H9 (cell line): Measurements from ENCODE around the gene MYOCD. TPM values are rescaled to one million over a fixed set of nuclear protein-coding genes. Genes with fewer than 3 reads are reported as not detected.

ENCODE experiments used
- DNase-seq: peaks from one replicate; pipeline ENCODE4 v3.0.0-alpha.2; 2017
- H2AFZ ChIP-seq: one replicate; pipeline ENCODE4 v1.6.1; 2013; ENCODE audit warnings: mild to moderate bottlenecking, low read length, control low read depth, moderate library complexity
- H2AK5ac ChIP-seq: 2 replicates; pipeline ENCODE4 v1.6.1; 2013; ENCODE audit warnings: low read length, control low read depth, mixed read lengths; ENCODE audit not compliant: insufficient read length
- H2BK120ac ChIP-seq: one replicate; pipeline ENCODE4 v1.6.1; 2013; ENCODE audit warnings: low read depth, mild to moderate bottlenecking, low read length, control low read depth, inconsistent platforms; ENCODE audit not compliant: poor library complexity, severe bottlenecking
- H2BK12ac ChIP-seq: 2 replicates; pipeline ENCODE4 v1.6.1; 2013; ENCODE audit warnings: low read length, control low read depth, mixed read lengths, low read depth; ENCODE audit not compliant: insufficient read length
- H2BK15ac ChIP-seq: 2 replicates; pipeline ENCODE4 v1.6.1; 2013; ENCODE audit warnings: low read depth, low read length, control low read depth
- H2BK20ac ChIP-seq: one replicate; pipeline ENCODE4 v1.6.1; 2013; ENCODE audit warnings: low read depth, mild to moderate bottlenecking, low read length, control low read depth, inconsistent platforms; ENCODE audit not compliant: poor library complexity, severe bottlenecking
- H2BK5ac ChIP-seq: 2 replicates; pipeline ENCODE4 v1.6.1; 2013; ENCODE audit warnings: low read length, control low read depth, mixed read lengths; ENCODE audit not compliant: insufficient read length
- H3K14ac ChIP-seq: 2 replicates; pipeline ENCODE4 v1.6.1; 2013; ENCODE audit warnings: low read length, control low read depth; ENCODE audit not compliant: insufficient read depth
- H3K18ac ChIP-seq: 2 replicates; pipeline ENCODE4 v1.6.1; 2013; ENCODE audit warnings: low read depth, mild to moderate bottlenecking, mixed read lengths, low read length, control low read depth; ENCODE audit not compliant: insufficient read length
- H3K23ac ChIP-seq: 2 replicates; pipeline ENCODE4 v1.6.1; 2013; ENCODE audit warnings: low read length, control low read depth, mixed read lengths, low read depth; ENCODE audit not compliant: insufficient read length
- H3K23me2 ChIP-seq: 2 replicates; pipeline ENCODE4 v1.6.1; 2013; ENCODE audit warnings: low read depth, mild to moderate bottlenecking, mixed read lengths, low read length, control low read depth; ENCODE audit not compliant: insufficient read length, poor library complexity, severe bottlenecking
- H3K27ac ChIP-seq: 2 replicates; pipeline ENCODE4 v1.5.1; 2013; ENCODE audit warnings: low read length, control low read depth, mixed read lengths, low read depth; ENCODE audit not compliant: insufficient read length
- H3K27me3 ChIP-seq: 2 replicates; pipeline ENCODE4 v1.6.1; 2013; ENCODE audit warnings: low read length, control low read depth, inconsistent platforms; ENCODE audit not compliant: insufficient read depth
- H3K4ac ChIP-seq: 2 replicates; pipeline ENCODE4 v1.6.1; 2013; ENCODE audit warnings: low read depth, mild to moderate bottlenecking, control low read depth, inconsistent platforms, low read length, moderate library complexity
- H3K4me1 ChIP-seq: 2 replicates; pipeline ENCODE4 v1.6.1; 2013; ENCODE audit warnings: low read length, control low read depth, inconsistent platforms; ENCODE audit not compliant: insufficient read depth
- H3K4me2 ChIP-seq: 2 replicates; pipeline ENCODE4 v1.6.1; 2013; ENCODE audit warnings: low read length, control low read depth, mixed read lengths; ENCODE audit not compliant: insufficient read length, insufficient read depth
- H3K56ac ChIP-seq: 2 replicates; pipeline ENCODE4 v1.6.1; 2013; ENCODE audit warnings: low read depth, mild to moderate bottlenecking, mixed read lengths, low read length, control low read depth; ENCODE audit not compliant: insufficient read length
- H3K79me1 ChIP-seq: 2 replicates; pipeline ENCODE4 v1.6.1; 2013; ENCODE audit warnings: low read depth, mild to moderate bottlenecking, moderate library complexity, low read length, control low read depth, inconsistent platforms; ENCODE audit not compliant: insufficient read depth, poor library complexity, severe bottlenecking
- H3K79me2 ChIP-seq: 2 replicates; pipeline ENCODE4 v1.6.1; 2013; ENCODE audit warnings: low read length, control low read depth, inconsistent platforms; ENCODE audit not compliant: insufficient read depth
- H3K9ac ChIP-seq: 2 replicates; pipeline ENCODE4 v1.6.1; 2013; ENCODE audit warnings: low read length, control low read depth, mixed read lengths; ENCODE audit not compliant: insufficient read length; ENCODE audit errors: extremely low read depth
- H3K9me3 ChIP-seq: one replicate; pipeline ENCODE4 v1.6.1; 2013; ENCODE audit warnings: low read depth, low read length, inconsistent platforms; ENCODE audit not compliant: control insufficient read depth
- H3T11ph ChIP-seq: one replicate; pipeline ENCODE4 v1.6.1; 2013; ENCODE audit warnings: mild to moderate bottlenecking, low read length, control low read depth, inconsistent platforms
- H4K20me1 ChIP-seq: one replicate; pipeline ENCODE4 v1.6.1; 2013; ENCODE audit not compliant: control insufficient read depth, insufficient read length, insufficient read depth
- H4K5ac ChIP-seq: 2 replicates; pipeline ENCODE4 v1.6.1; 2013; ENCODE audit warnings: low read depth, mild to moderate bottlenecking, mixed read lengths, low read length, control low read depth; ENCODE audit not compliant: insufficient read length
- H4K8ac ChIP-seq: replicated peaks from 2 replicates; pipeline ENCODE4 v1.6.1; 2013; ENCODE audit warnings: low read length, control low read depth, mixed read lengths, low read depth; ENCODE audit not compliant: insufficient read length
- H4K91ac ChIP-seq: 2 replicates; pipeline ENCODE4 v1.6.1; 2013; ENCODE audit warnings: low read depth, mild to moderate bottlenecking, moderate library complexity, mixed read lengths, low read length, control low read depth; ENCODE audit not compliant: insufficient read length
- H3K27ac Mint-ChIP-seq, 3 experiments: 2 replicates in 2 of 3; 3 replicates in 1 of 3; pipeline ENCODE4 v1.8.0; 2020 to 2021; ENCODE audit warnings: mixed read lengths in 3 of 3, mild to moderate bottlenecking in 1 of 3, moderate library complexity in 1 of 3
- H3K27me3 Mint-ChIP-seq: 2 replicates; pipeline ENCODE4 v1.8.0; 2021; ENCODE audit warnings: low read depth, mild to moderate bottlenecking, moderate library complexity, mixed read lengths
- H3K36me3 Mint-ChIP-seq, 3 experiments: 2 replicates in 2 of 3; 3 replicates in 1 of 3; pipeline ENCODE4 v1.8.0; 2020 to 2021; ENCODE audit warnings: low read depth in 3 of 3, mixed read lengths in 3 of 3; ENCODE audit not compliant: insufficient read depth in 1 of 3
- H3K4me1 Mint-ChIP-seq, 2 experiments: 2 replicates each; pipeline ENCODE4 v1.8.0; 2020; ENCODE audit warnings: mixed read lengths in 2 of 2
- H3K4me3 Mint-ChIP-seq, 2 experiments: 2 replicates in 1 of 2; 3 replicates in 1 of 2; pipeline ENCODE4 v1.8.0; 2020 to 2021; ENCODE audit warnings: mild to moderate bottlenecking in 2 of 2, mixed read lengths in 2 of 2, moderate library complexity in 1 of 2
- H3K9me3 Mint-ChIP-seq, 2 experiments: 2 replicates in 1 of 2; 3 replicates in 1 of 2; pipeline ENCODE4 v1.8.0; 2020; ENCODE audit warnings: mild to moderate bottlenecking in 2 of 2, mixed read lengths in 2 of 2, moderate library complexity in 1 of 2
- CTCF ChIP-seq: fragments of 200-600 bp; sonication (generic); conservative IDR thresholded peaks from 3 replicates; pipeline ENCODE4 v1.8.0; 2021; ENCODE audit warnings: antibody characterized with exemption, mild to moderate bottlenecking
- WGBS: extraction: QIAGEN DNeasy Blood & Tissue Kit; methylation state at CpG from one replicate; pipeline ENCODE4 v1.1.7; 2013; ENCODE audit warnings: missing lambda C conversion rate, low lambda C conversion rate, mixed read lengths; ENCODE audit not compliant: insufficient read length; ENCODE audit errors: extremely low coverage; 5-methylcytosine and 5-hydroxymethylcytosine counted together
- total RNA-seq: library from RNA; stranded (reverse); gene quantifications from 2 replicates; pipeline ENCODE4 v1.2.1, GENCODE V29; 2021

MYOCD gene
- total RNA-seq, 1 experiment from 2014 or later = 0.17 TPM

DNA sequence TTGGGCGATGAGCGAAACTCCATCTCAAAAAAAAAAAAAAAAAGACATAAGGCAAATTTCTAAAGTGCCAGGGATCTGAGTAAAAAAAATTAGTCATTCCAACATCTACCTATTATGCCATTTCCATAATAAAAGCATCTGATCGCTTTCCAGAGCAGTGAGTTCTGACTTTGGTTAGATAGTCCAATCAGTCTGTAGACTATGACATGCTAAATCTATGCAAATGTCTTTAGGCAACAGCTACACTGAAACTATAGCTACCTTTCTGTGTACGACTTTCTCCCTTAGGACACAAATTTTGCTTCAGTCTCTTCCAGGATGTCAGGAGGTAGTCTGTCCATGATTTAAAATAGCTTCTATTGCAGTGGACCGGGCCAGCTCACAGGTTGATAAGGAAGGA, 64.7 kb downstream of the MYOCD start:
- Histone ChIP-seq H2AFZ (no peak overlapping the region), H2BK120ac (peak overlapping the region; percentile 38)

More for the DNA sequence above, 64.7 kb downstream of the MYOCD start:
- Histone ChIP-seq H3K27ac (no peak overlapping the region), H4K91ac (no peak overlapping the region), H4K8ac (no peak overlapping the region), H3K9ac (no peak overlapping the region), H3K4ac (no peak overlapping the region), H2BK20ac (no peak overlapping the region), H2BK12ac (no peak overlapping the region), H3K14ac (no peak overlapping the region), H3T11ph (no peak overlapping the region), H3K56ac (no peak overlapping the region), H2BK5ac (no peak overlapping the region), H2AK5ac (no peak overlapping the region), H3K27me3 (no peaks in the 10 kb centered on the region), H3K18ac (no peak overlapping the region), H3K79me1 (no peaks in the 10 kb centered on the region), H3K23me2 (no peaks in the 10 kb centered on the region), H3K23ac (no peak overlapping the region), H3K4me2 (no peak overlapping the region), H3K4me1 (peaks cover 4% of the 10 kb centered on the region; the same call in 1 of the 2 replicates), H2BK15ac (no peak overlapping the region), H3K9me3 (no peaks in the 10 kb centered on the region), H4K5ac (no peak overlapping the region), H4K20me1 (no peaks in the 10 kb centered on the region), H3K79me2 (no peaks in the 10 kb centered on the region)
- H3K27me3 Mint-ChIP-seq = no peaks in the 10 kb centered on the region
- TF ChIP-seq CTCF = no peak
- H3K36me3 Mint-ChIP-seq = no peaks in the 10 kb centered on the region
- H3K4me1 Mint-ChIP-seq = peaks cover 29 to 31% of the 10 kb centered on the region in 2 experiments
- no CpG with 5 or more reads among the region's 5 CpGs for WGBS
- no peaks in the 10 kb centered on the region for H3K9me3 Mint-ChIP-seq
- peak overlapping the region; percentile 58 to 87 (median 78); a peak in 3 of 7 replicates for H3K27ac Mint-ChIP-seq
- DNase-seq = no peak
- H3K4me3 Mint-ChIP-seq = no peak overlapping the region
